Measurements from ENCODE around the gene ENO1.

DNA sequence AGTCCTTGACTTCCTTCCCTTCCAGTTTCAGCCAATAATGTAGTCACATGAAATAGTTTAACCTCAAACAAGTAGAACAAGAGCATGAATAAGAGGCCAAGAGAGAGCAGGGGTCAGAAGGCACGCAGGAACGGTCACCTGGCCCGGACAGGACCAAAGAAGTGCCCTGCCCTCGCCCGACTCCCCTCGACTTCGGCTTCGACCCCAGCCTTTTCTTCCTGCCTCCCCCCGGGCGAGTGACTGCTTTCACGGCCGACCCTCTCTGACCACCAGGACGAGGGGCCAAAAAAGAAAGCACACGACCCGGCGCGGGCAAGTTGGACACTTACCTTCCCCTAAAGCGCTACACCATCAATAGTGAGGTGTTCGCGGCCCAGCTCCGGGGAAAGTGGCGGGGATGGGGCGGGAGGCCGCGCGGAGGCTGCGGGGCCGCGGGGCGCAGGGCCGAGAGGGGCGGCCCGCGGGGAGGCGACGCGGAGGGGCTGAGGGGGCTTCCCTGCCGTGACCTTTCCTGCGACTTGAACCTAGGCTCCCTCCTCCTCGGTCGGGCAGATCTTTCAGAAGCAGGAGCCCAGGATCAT lies 61.6 kb downstream of the ENO1 start:
- TF ChIP-seq POLR2AphosphoS5 (IDR thresholded peaks at IDR 0.05; ENCODE audit: borderline replicate concordance, low read depth, low read length) (no peak), EZH2 (IDR thresholded peaks at IDR 0.05) (no peak), FOXP2 (optimal IDR thresholded peaks at IDR 0.05; ENCODE audit: control extremely low read depth, extremely low read length, insufficient read depth) (no peak)
